ENCODE measurements around the gene ZNF157. TPM values are rescaled to one million over a fixed set of nuclear protein-coding genes. Genes with fewer than 3 reads are reported as not detected.

ZNF157 gene
- total RNA-seq, 3 donors from 2014 or later: 0.40 to 0.78 (median 0.73) TPM

- DNase-seq (peak; percentile 74), ATAC-seq (peak; percentile 76 to 77)
- H3K4me1 Mint-ChIP-seq (ENCODE audit: low read depth): peaks cover 16% of the 10 kb centered on the region
- H3K36me3 Mint-ChIP-seq (ENCODE audit: insufficient read depth): no peaks in the 10 kb centered on the region
- no peak overlapping the region for H3K4me3 Mint-ChIP-seq
- no peaks in the 10 kb centered on the region for H3K9me3 Mint-ChIP-seq
- H3K27me3 Mint-ChIP-seq (ENCODE audit: low read depth): no peaks in the 10 kb centered on the region
Measured at GRCh38 chrX:47384502-47384901, 14.1 kb downstream of the ZNF157 start.

DNA sequence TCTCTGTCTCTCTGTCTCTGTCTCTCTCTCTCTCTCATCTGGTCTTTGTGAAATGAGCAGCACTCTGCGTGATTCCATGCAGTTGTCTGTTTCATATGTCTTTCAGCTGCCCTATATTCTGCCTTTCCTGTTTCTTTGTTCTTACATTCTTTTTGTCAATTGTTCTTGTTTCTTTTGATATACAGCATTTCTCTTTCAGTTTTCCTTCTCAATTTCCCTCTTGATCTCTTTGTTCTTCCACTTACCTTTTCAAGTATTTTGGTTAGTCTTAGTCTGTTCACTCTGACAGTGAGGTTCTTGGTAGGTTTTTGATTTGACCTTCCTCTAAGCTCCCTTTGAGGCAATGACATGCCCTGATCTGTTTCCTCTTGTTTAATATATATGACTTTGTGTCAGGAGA is 20.4 kb downstream of the ZNF157 start:
- no peak for DNase-seq
- Mint-ChIP-seq H3K9me3 (no peaks in the 10 kb centered on the region), H3K36me3 (ENCODE audit: insufficient read depth) (no peaks in the 10 kb centered on the region), H3K27me3 (ENCODE audit: low read depth) (no peaks in the 10 kb centered on the region), H3K4me1 (ENCODE audit: low read depth) (peaks cover 11% of the 10 kb centered on the region), H3K4me3 (peak overlapping the region; percentile 49)
- ATAC-seq: peak; percentile 59 to 66

GRCh38 chrX:47413179-47413594 is 42.8 kb downstream of the ZNF157 start:
- DNase-seq (no peak), ATAC-seq (no peak)
- Mint-ChIP-seq H3K36me3 (ENCODE audit: insufficient read depth) (peaks cover 24% of the 10 kb centered on the region), H3K4me3 (no peak overlapping the region), H3K9me3 (peaks cover 10% of the 10 kb centered on the region), H3K4me1 (ENCODE audit: low read depth) (no peaks in the 10 kb centered on the region), H3K27me3 (ENCODE audit: low read depth) (no peaks in the 10 kb centered on the region)

- Mint-ChIP-seq H3K36me3 (ENCODE audit: insufficient read depth) (no peaks in the 10 kb centered on the region), H3K4me3 (no peak overlapping the region), H3K4me1 (ENCODE audit: low read depth) (no peaks in the 10 kb centered on the region), H3K27me3 (ENCODE audit: low read depth) (no peaks in the 10 kb centered on the region), H3K9me3 (peaks cover 25% of the 10 kb centered on the region)
- DNase-seq (no peak), ATAC-seq (no peak)
Measured at GRCh38 chrX:47420265-47420664, 49.9 kb downstream of the ZNF157 start.

GRCh38 chrX:47420962-47421361 is 50.6 kb downstream of the ZNF157 start:
- Mint-ChIP-seq H3K27me3 (ENCODE audit: low read depth) (no peaks in the 10 kb centered on the region), H3K36me3 (ENCODE audit: insufficient read depth) (no peaks in the 10 kb centered on the region), H3K9me3 (peaks cover 25% of the 10 kb centered on the region), H3K4me1 (ENCODE audit: low read depth) (no peaks in the 10 kb centered on the region), H3K4me3 (no peak overlapping the region)
- DNase-seq (no peak), ATAC-seq (no peak)

- no peaks in the 10 kb centered on the region for H3K36me3 Mint-ChIP-seq (ENCODE audit: insufficient read depth)
- no peak overlapping the region for H3K4me3 Mint-ChIP-seq
Measured at GRCh38 chrX:47422444-47422843, 52.1 kb downstream of the ZNF157 start.

DNA sequence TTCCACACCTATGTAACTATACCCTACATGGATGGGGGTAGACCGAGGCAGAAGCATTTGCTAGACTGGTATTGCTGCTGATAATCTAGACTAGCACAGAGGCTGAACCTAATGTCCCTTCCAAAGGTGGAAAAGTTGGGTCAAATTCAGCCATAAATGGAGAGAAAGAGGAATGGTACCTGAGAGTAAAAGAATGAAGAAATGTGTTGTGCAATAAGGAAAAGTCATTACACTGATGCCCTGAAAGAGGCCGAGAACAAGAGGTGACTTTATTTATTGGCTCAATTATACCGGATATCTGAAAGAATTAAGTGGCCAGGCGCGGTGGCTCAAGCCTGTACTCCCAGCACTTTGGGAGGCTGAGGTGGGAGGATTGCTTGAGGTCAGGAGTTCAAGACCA is 60.5 kb downstream of the ZNF157 start:
- H3K27me3 Mint-ChIP-seq (ENCODE audit: low read depth): no peaks in the 10 kb centered on the region
- no peaks in the 10 kb centered on the region for H3K9me3 Mint-ChIP-seq
- ATAC-seq: no peak
- no peaks in the 10 kb centered on the region for H3K4me1 Mint-ChIP-seq (ENCODE audit: low read depth)
- no peak overlapping the region for H3K4me3 Mint-ChIP-seq
- DNase-seq: no peak
- H3K36me3 Mint-ChIP-seq (ENCODE audit: insufficient read depth): no peaks in the 10 kb centered on the region

More at GRCh38 chrX:47422444-47422843, 52.1 kb downstream of the ZNF157 start:
- DNase-seq: no peak
- no peak for ATAC-seq
- Mint-ChIP-seq H3K27me3 (ENCODE audit: low read depth) (no peaks in the 10 kb centered on the region), H3K9me3 (peaks cover 25% of the 10 kb centered on the region), H3K4me1 (ENCODE audit: low read depth) (no peaks in the 10 kb centered on the region)

GRCh38 chrX:47446431-47446830 is 76.1 kb downstream of the ZNF157 start:
- no peaks in the 10 kb centered on the region for H3K4me1 Mint-ChIP-seq (ENCODE audit: low read depth)
- H3K36me3 Mint-ChIP-seq (ENCODE audit: insufficient read depth): peaks cover 34% of the 10 kb centered on the region
- H3K4me3 Mint-ChIP-seq: no peak overlapping the region
- DNase-seq (no peak), ATAC-seq (no peak)
- no peaks in the 10 kb centered on the region for H3K27me3 Mint-ChIP-seq (ENCODE audit: low read depth)
- H3K9me3 Mint-ChIP-seq: peaks cover 26% of the 10 kb centered on the region

- peaks cover 24% of the 10 kb centered on the region for H3K9me3 Mint-ChIP-seq
Measured at GRCh38 chrX:47446971-47447370, 76.6 kb downstream of the ZNF157 start.

DNA sequence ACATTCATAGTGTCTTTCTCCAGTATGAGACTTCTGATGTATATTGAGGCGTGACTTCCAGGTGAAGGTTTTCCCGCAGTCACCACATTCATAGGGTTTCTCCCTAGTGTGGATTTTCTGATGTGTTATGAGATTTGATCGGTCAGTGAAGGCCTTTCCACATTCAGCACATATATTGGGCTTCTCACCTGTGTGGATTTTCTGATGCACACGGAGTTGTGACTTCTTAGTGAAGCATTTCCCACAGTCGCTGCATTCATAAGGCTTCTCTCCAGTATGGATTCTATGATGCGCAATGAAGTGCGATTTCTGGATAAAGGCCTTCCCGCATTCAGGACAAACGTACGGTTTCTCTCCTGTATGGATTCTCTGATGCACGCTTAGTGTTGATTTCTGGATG is 77.2 kb downstream of the ZNF157 start:
- Mint-ChIP-seq H3K4me1 (ENCODE audit: low read depth) (no peaks in the 10 kb centered on the region), H3K9me3 (peaks cover 22% of the 10 kb centered on the region), H3K36me3 (ENCODE audit: insufficient read depth) (peaks cover 43% of the 10 kb centered on the region), H3K4me3 (no peak overlapping the region), H3K27me3 (ENCODE audit: low read depth) (no peaks in the 10 kb centered on the region)
- ATAC-seq (no peak), DNase-seq (no peak)

More at GRCh38 chrX:47446971-47447370, 76.6 kb downstream of the ZNF157 start:
- Mint-ChIP-seq H3K4me3 (no peak overlapping the region), H3K36me3 (ENCODE audit: insufficient read depth) (peaks cover 36% of the 10 kb centered on the region), H3K4me1 (ENCODE audit: low read depth) (no peaks in the 10 kb centered on the region), H3K27me3 (ENCODE audit: low read depth) (no peaks in the 10 kb centered on the region)
- DNase-seq (no peak), ATAC-seq (no peak)

DNA sequence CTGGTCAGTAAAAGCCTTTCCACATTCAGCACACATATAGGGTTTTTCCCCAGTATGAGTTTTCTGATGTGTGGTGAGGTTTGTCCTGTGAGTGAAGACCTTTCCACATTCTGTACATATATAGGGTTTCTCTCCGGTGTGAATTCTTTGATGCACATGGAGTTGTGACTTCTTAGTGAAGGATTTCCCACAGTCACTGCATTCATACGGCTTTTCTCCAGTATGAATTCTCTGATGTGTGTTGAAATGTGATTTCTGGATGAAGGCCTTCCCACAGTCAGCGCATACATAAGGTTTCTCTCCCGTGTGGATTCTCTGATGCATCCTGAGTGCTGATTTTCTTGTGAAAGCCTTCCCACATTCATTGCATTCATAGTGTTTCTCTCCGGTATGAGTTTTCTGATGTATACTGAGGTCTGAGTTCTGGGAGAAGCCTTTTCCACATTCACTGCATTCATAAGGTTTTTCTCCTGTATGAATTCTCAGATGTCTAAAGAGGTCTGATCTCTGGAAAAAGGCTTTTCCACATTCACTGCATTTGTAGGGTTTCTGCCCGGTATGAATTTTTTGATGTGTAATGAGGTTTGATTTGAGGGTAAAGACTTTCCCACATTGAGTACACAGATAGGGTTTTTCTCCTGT is 77.9 kb downstream of the ZNF157 start:
- DNase-seq (no peak), ATAC-seq (no peak)
- Mint-ChIP-seq H3K36me3 (ENCODE audit: insufficient read depth) (peaks cover 48% of the 10 kb centered on the region), H3K4me3 (no peak overlapping the region), H3K4me1 (ENCODE audit: low read depth) (no peaks in the 10 kb centered on the region), H3K9me3 (peaks cover 22% of the 10 kb centered on the region), H3K27me3 (ENCODE audit: low read depth) (no peaks in the 10 kb centered on the region)

DNA sequence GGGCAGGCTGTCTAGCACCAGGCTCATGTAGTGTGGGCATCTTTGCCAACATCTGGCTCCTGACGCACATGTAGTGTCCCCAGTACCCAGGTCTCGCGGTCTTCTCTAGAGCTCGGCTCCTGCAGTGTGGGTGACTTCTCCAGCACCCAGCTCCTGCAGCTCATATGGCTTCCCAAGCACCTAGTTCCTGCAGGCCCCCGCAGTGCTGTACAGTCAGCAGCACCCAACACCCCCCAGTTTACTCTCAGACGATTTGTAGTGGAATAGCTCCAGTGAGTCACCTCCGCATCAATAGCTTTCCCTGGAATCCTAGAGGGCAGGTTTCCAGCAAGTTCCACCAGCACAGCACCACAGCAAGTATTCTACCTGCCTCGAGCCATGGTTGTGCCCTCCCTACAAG is 81.7 kb downstream of the ZNF157 start:
- no peak for DNase-seq
- H3K4me1 Mint-ChIP-seq (ENCODE audit: low read depth): no peaks in the 10 kb centered on the region
- H3K4me3 Mint-ChIP-seq: no peak overlapping the region
- ATAC-seq: no peak
- H3K27me3 Mint-ChIP-seq (ENCODE audit: low read depth): no peaks in the 10 kb centered on the region
- H3K9me3 Mint-ChIP-seq: peaks cover 19% of the 10 kb centered on the region
- H3K36me3 Mint-ChIP-seq (ENCODE audit: insufficient read depth): peaks cover 69% of the 10 kb centered on the region

GRCh38 chrX:47456080-47456479 is 85.7 kb downstream of the ZNF157 start:
- Mint-ChIP-seq H3K4me1 (ENCODE audit: low read depth) (peaks cover 1% of the 10 kb centered on the region), H3K9me3 (no peaks in the 10 kb centered on the region), H3K4me3 (no peak overlapping the region), H3K27me3 (ENCODE audit: low read depth) (no peaks in the 10 kb centered on the region), H3K36me3 (ENCODE audit: insufficient read depth) (peaks cover 50% of the 10 kb centered on the region)
- ATAC-seq (no peak), DNase-seq (no peak)

- DNase-seq (no peak), ATAC-seq (no peak)
- H3K36me3 Mint-ChIP-seq (ENCODE audit: insufficient read depth): peaks cover 40% of the 10 kb centered on the region
- peaks cover 1% of the 10 kb centered on the region for H3K4me1 Mint-ChIP-seq (ENCODE audit: low read depth)
- H3K9me3 Mint-ChIP-seq: no peaks in the 10 kb centered on the region
- H3K27me3 Mint-ChIP-seq (ENCODE audit: low read depth): no peaks in the 10 kb centered on the region
- H3K4me3 Mint-ChIP-seq: no peak overlapping the region
Measured at GRCh38 chrX:47458528-47458927, 88.2 kb downstream of the ZNF157 start.

DNA sequence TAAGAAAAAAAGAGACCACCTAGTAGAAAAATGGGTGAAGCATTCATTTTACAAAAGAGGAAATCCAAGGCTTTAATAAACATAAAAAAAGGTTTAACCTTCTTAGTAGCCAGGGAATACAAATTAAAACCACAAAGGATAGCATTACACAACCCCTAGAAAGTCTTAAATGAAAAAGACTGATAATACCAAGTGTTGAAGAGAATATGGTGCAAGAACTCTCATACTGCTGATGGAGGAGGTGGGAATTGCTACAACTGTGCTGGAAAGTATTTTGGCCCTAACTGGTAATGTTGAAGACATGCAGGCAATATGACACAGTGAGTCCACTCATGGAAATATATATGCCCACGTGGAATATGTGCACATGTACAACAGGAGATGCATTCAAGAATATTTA is 90.2 kb downstream of the ZNF157 start:
- no peaks in the 10 kb centered on the region for H3K27me3 Mint-ChIP-seq (ENCODE audit: low read depth)
- no peak for ATAC-seq

More for the DNA sequence above, 90.2 kb downstream of the ZNF157 start:
- DNase-seq: no peak
- peaks cover 1% of the 10 kb centered on the region for H3K4me1 Mint-ChIP-seq (ENCODE audit: low read depth)
- H3K4me3 Mint-ChIP-seq: no peak overlapping the region
- H3K9me3 Mint-ChIP-seq: no peaks in the 10 kb centered on the region
- peaks cover 35% of the 10 kb centered on the region for H3K36me3 Mint-ChIP-seq (ENCODE audit: insufficient read depth)
